ENCODE measurements around the gene XRCC1.

DNA sequence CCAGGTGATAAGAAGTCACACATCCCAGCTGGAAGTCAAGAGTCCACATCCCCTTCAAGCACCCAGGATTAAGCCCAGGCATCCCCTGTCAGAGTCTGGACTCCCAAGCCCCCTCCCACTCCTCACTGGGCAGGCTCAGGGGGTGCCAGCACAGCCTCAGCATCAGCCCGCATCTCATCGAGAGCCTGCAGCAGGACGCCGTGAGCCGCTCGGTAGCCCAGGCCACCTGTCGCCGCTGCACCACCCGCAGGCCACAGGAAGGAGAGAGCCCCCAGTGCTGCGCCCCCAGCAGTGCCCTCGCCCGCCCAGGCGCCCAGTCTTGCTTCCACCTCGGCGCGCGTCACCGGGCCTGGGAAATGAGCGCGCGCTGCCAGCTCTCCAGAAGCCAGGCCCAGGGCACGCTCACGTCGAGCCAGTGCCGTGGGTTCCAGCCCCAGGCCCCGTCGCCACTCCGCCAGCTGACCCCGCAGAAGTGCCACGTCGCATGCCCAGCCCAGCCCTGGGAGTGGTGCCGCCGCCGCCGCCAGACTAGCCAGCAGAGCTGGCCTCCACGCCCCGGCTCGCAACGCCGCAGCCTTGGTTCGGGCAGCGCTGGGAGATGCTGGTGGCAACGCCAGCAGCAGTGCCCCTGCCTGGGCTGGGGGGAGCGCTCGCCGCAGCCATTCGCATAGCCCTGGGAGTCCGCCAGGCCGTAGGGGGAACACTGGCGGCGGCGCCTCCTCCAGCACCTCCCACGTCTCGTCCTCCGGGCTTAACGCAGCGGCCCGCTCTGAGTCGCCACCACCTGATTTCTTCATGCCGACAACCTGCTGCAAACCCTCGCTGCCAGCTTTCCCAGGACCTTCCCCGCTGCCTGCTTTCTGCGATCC is 16.8 kb upstream of the XRCC1 start:
- TF ChIP-seq, protein P1, sequence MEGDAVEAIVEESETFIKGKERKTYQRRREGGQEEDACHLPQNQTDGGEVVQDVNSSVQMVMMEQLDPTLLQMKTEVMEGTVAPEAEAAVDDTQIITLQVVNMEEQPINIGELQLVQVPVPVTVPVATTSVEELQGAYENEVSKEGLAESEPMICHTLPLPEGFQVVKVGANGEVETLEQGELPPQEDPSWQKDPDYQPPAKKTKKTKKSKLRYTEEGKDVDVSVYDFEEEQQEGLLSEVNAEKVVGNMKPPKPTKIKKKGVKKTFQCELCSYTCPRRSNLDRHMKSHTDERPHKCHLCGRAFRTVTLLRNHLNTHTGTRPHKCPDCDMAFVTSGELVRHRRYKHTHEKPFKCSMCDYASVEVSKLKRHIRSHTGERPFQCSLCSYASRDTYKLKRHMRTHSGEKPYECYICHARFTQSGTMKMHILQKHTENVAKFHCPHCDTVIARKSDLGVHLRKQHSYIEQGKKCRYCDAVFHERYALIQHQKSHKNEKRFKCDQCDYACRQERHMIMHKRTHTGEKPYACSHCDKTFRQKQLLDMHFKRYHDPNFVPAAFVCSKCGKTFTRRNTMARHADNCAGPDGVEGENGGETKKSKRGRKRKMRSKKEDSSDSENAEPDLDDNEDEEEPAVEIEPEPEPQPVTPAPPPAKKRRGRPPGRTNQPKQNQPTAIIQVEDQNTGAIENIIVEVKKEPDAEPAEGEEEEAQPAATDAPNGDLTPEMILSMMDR (IDR thresholded peaks at IDR 0.05; ENCODE audit: low read depth, low read length), result no peak
- no peak for TF ChIP-seq EZH2phosphoT487 (IDR thresholded peaks at IDR 0.05; ENCODE audit: low read depth)
